Duodenal mucosa (tissue), 2 donors: ENCODE results near the gene IPCEF1.

Source experiments
- H3K27ac ChIP-seq: one replicate; pipeline ENCODE4 v1.7.0; 2013; ENCODE audit warnings: low read depth, low read length
- H3K27me3 ChIP-seq, 2 donors: one replicate each; pipeline ENCODE4 v1.7.0; 2013; ENCODE audit warnings: low read length in 2 of 2, control low read depth in 1 of 2; ENCODE audit not compliant: insufficient read depth in 2 of 2, control insufficient read depth in 1 of 2
- H3K36me3 ChIP-seq, 2 donors: one replicate each; pipeline ENCODE4 v1.7.0; 2013; ENCODE audit warnings: low read length in 2 of 2, control low read depth in 1 of 2; ENCODE audit not compliant: insufficient read depth in 2 of 2, control insufficient read depth in 1 of 2
- H3K4me1 ChIP-seq, 2 donors: one replicate each; pipeline ENCODE4 v1.7.0; 2013; ENCODE audit warnings: low read length in 2 of 2, control low read depth in 1 of 2; ENCODE audit not compliant: insufficient read depth in 2 of 2, control insufficient read depth in 1 of 2
- H3K4me3 ChIP-seq, 2 donors: one replicate each; pipeline ENCODE4 v1.7.0; 2013; ENCODE audit warnings: low read length in 2 of 2, low read depth in 1 of 2
- H3K9ac ChIP-seq, 2 donors: one replicate each; pipeline ENCODE4 v1.7.0; 2013; ENCODE audit warnings: low read length in 2 of 2, low read depth in 1 of 2
- H3K9me3 ChIP-seq, 2 donors: one replicate each; pipeline ENCODE4 v1.7.0; 2013; ENCODE audit warnings: low read length in 2 of 2, control low read depth in 1 of 2; ENCODE audit not compliant: control insufficient read depth in 1 of 2

IPCEF1 gene

GRCh38 chr6:154230910-154231595 lies 125.5 kb downstream of the IPCEF1 start:
- Histone ChIP-seq H3K9ac (no peak overlapping the region), H3K4me3 (no peak overlapping the region), H3K4me1 (no peaks in the 10 kb centered on the region), H3K36me3 (no peaks in the 10 kb centered on the region), H3K9me3 (no peaks in the 10 kb centered on the region), H3K27ac (no peak overlapping the region), H3K27me3 (no peaks in the 10 kb centered on the region)

DNA sequence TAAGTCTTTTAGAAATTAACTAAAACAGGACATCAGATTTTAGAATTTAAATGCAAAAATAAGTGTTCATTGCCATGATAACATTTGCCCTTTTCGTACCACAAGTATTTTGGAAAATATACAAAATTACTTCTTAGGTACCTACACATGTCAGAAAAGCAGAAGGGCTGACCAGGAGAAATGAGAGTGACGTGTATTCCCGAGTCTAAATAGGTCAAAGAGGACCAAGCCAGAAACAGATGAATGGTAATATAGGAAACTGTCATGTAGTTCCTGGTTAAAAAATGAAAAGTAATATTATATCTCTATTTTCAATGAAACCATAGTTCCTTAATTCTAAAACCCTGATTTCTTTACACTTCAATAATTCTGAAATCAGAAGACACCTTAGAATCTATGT lies 126.2 kb downstream of the IPCEF1 start:
- Histone ChIP-seq H3K27me3 (no peaks in the 10 kb centered on the region), H3K9me3 (no peaks in the 10 kb centered on the region), H3K4me1 (no peaks in the 10 kb centered on the region), H3K9ac (no peak overlapping the region), H3K27ac (no peak overlapping the region), H3K36me3 (no peaks in the 10 kb centered on the region), H3K4me3 (no peak overlapping the region)

DNA sequence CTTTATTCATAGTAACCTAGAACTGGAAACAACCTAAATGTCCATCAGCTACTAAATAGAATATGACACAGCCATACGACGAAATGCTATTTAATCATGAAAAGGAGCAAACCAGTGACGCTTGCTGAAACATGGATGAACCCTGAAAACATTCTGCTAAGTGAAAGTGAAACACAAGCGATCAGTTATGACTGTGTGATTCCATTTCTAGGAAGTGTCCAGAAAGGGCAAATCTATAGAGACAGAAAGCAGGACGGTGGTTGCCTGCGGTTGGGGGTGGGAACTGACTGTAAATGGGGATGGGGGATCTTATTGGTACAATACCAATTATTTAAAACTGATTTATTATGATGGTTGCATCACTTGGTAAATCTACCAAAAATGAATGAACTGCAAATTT lies 126.8 kb downstream of the IPCEF1 start:
- H3K9me3 ChIP-seq, result no peaks in the 10 kb centered on the region
- H3K27me3 ChIP-seq, result no peaks in the 10 kb centered on the region
- H3K9ac ChIP-seq, result no peak overlapping the region
- peak overlapping the region; percentile 40 to 45 for H3K4me3 ChIP-seq
- H3K27ac ChIP-seq, result no peak overlapping the region
- H3K4me1 ChIP-seq, result no peaks in the 10 kb centered on the region
- H3K36me3 ChIP-seq, result no peaks in the 10 kb centered on the region

- Histone ChIP-seq H3K36me3 (no peaks in the 10 kb centered on the region), H3K9me3 (no peaks in the 10 kb centered on the region), H3K4me1 (no peaks in the 10 kb centered on the region), H3K4me3 (no peak overlapping the region), H3K27ac (no peak overlapping the region), H3K27me3 (no peaks in the 10 kb centered on the region), H3K9ac (no peak overlapping the region)
Observed at GRCh38 chr6:154228521-154228905, 128.1 kb downstream of the IPCEF1 start.

- Histone ChIP-seq H3K27ac (no peak overlapping the region), H3K36me3 (no peaks in the 10 kb centered on the region), H3K9ac (no peak overlapping the region), H3K4me1 (no peaks in the 10 kb centered on the region), H3K27me3 (no peaks in the 10 kb centered on the region), H3K9me3 (no peaks in the 10 kb centered on the region), H3K4me3 (no peak overlapping the region)
Observed at GRCh38 chr6:154227862-154228520, 128.6 kb downstream of the IPCEF1 start.

GRCh38 chr6:154226461-154226860 lies 130.1 kb downstream of the IPCEF1 start:
- no peaks in the 10 kb centered on the region for H3K27me3 ChIP-seq
- H3K4me1 ChIP-seq, result no peaks in the 10 kb centered on the region
- H3K4me3 ChIP-seq, result no peak overlapping the region
- no peak overlapping the region for H3K9ac ChIP-seq
- H3K9me3 ChIP-seq, result no peaks in the 10 kb centered on the region
- no peaks in the 10 kb centered on the region for H3K36me3 ChIP-seq
- no peak overlapping the region for H3K27ac ChIP-seq

- no peaks in the 10 kb centered on the region for H3K4me1 ChIP-seq
- H3K9me3 ChIP-seq, result no peaks in the 10 kb centered on the region
- no peaks in the 10 kb centered on the region for H3K36me3 ChIP-seq
- H3K27me3 ChIP-seq, result no peaks in the 10 kb centered on the region
- H3K9ac ChIP-seq, result no peak overlapping the region
- H3K4me3 ChIP-seq, result no peak overlapping the region
- H3K27ac ChIP-seq, result no peak overlapping the region
Observed at GRCh38 chr6:154223296-154223695, 133.3 kb downstream of the IPCEF1 start.

DNA sequence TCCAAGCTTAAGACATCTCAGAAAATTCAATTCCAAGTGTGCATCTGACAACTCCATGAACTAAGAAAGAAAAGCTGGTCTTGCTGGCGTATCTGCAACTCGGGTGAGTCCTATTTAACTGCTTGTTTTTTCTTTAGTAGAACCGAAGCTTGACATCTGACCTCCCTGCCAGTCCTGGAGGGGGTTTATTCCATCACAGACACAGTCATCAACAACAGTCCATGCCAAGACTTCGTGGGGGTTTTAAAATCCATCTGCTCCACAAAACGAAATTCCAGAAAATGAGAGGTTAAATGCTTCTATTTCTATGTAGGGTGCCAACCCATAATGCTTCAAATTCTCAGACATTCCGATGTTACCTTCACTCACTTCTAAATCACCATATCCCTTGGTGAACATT lies 133.9 kb downstream of the IPCEF1 start:
- Histone ChIP-seq H3K9me3 (no peaks in the 10 kb centered on the region), H3K27me3 (no peaks in the 10 kb centered on the region), H3K9ac (no peak overlapping the region), H3K4me1 (no peaks in the 10 kb centered on the region), H3K27ac (no peak overlapping the region), H3K4me3 (no peak overlapping the region), H3K36me3 (no peaks in the 10 kb centered on the region)

GRCh38 chr6:154219250-154219649 lies 137.4 kb downstream of the IPCEF1 start:
- Histone ChIP-seq H3K27me3 (no peaks in the 10 kb centered on the region), H3K4me3 (no peak overlapping the region), H3K36me3 (no peaks in the 10 kb centered on the region), H3K4me1 (no peaks in the 10 kb centered on the region), H3K27ac (no peak overlapping the region), H3K9me3 (no peaks in the 10 kb centered on the region), H3K9ac (no peak overlapping the region)

DNA sequence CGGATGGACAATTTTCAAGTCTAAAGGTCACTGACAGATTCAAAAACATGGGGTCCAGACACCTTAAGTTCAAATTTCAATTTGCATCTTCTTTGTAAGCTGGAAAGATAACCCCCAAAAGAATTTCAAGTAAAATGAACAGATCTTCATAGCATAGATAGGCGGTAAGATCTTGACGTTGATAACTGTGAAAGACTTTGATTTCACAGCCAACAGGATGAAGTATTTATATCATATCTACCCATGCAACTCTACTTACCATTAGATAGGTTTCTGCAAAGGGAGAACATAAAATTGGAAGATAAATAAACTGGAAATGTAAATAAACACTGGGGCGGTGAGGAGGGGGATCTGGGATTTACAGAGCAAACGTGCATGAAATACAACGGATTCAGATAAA lies 137.8 kb downstream of the IPCEF1 start:
- Histone ChIP-seq H3K27ac (no peak overlapping the region), H3K4me3 (no peak overlapping the region), H3K9me3 (no peaks in the 10 kb centered on the region), H3K27me3 (no peaks in the 10 kb centered on the region), H3K36me3 (no peaks in the 10 kb centered on the region), H3K9ac (no peak overlapping the region), H3K4me1 (no peaks in the 10 kb centered on the region)
